Osteoblast (primary cell): ENCODE data around the gene ZFPL1. TPM values are rescaled to one million over a fixed set of nuclear protein-coding genes. Genes with fewer than 3 reads are reported as not detected.

Experiments used
- DNase-seq: peaks from one replicate; pipeline ENCODE4 v3.0.0; 2011; ENCODE audit warnings: low spot score, mixed read lengths; ENCODE audit not compliant: insufficient read length; ENCODE audit errors: missing footprints
- H2AFZ ChIP-seq: 2 replicates; pipeline ENCODE4 v1.6.0; 2011; ENCODE audit warnings: mild to moderate bottlenecking, low read length
- H3K27ac ChIP-seq: 2 replicates; pipeline ENCODE4 v1.5.1; 2011; ENCODE audit warnings: mild to moderate bottlenecking, low read depth, low read length, moderate library complexity
- H3K27me3 ChIP-seq: 2 replicates; pipeline ENCODE4 v1.6.0; 2012; ENCODE audit warnings: mild to moderate bottlenecking, control low read depth, inconsistent platforms, low read length, moderate library complexity; ENCODE audit not compliant: insufficient read depth
- H3K36me3 ChIP-seq: 2 replicates; pipeline ENCODE4 v1.5.1; 2011; ENCODE audit warnings: mild to moderate bottlenecking, low read length, control low read depth, moderate library complexity; ENCODE audit not compliant: insufficient read depth
- H3K4me1 ChIP-seq: 2 replicates; pipeline ENCODE4 v1.5.1; 2011; ENCODE audit warnings: mild to moderate bottlenecking, low read length, control low read depth, moderate library complexity; ENCODE audit not compliant: insufficient read depth
- H3K4me2 ChIP-seq: 2 replicates; pipeline ENCODE4 v1.6.0; 2011; ENCODE audit warnings: mild to moderate bottlenecking, low read length; ENCODE audit not compliant: insufficient read depth
- H3K4me3 ChIP-seq: fragments of 200-600 bp; sonication (generic); 3 replicates; pipeline ENCODE4 v1.5.1; 2012; ENCODE audit warnings: mild to moderate bottlenecking, low read length, inconsistent platforms; ENCODE audit not compliant: insufficient read depth
- H3K79me2 ChIP-seq: 2 replicates; pipeline ENCODE4 v1.6.0; 2012; ENCODE audit warnings: mild to moderate bottlenecking, low read length, control low read depth, inconsistent platforms; ENCODE audit not compliant: insufficient read depth
- H3K9me3 ChIP-seq: 2 replicates; pipeline ENCODE4 v1.5.1; 2011; ENCODE audit warnings: low read depth, low read length, control low read depth
- H4K20me1 ChIP-seq: 2 replicates; pipeline ENCODE4 v1.6.0; 2012; ENCODE audit warnings: mild to moderate bottlenecking, low read length, control low read depth; ENCODE audit not compliant: insufficient read depth
- total RNA-seq: library from RNA; depleted of rRNA; stranded (reverse); fragments of >200 nt; gene quantifications from 2 replicates; pipeline ENCODE4 v1.2.3, GENCODE V29; 2012
- TF ChIP-seq, protein P1 (sequence below): IDR thresholded peaks from 2 replicates; pipeline ENCODE4 v1.5.1; 2011; ENCODE audit warnings: mild to moderate bottlenecking, low read depth, low read length, moderate library complexity; ENCODE audit errors: extremely low read depth

ZFPL1 gene
- total RNA-seq, 1 donor = 39.4 TPM

- TF ChIP-seq, protein P1, sequence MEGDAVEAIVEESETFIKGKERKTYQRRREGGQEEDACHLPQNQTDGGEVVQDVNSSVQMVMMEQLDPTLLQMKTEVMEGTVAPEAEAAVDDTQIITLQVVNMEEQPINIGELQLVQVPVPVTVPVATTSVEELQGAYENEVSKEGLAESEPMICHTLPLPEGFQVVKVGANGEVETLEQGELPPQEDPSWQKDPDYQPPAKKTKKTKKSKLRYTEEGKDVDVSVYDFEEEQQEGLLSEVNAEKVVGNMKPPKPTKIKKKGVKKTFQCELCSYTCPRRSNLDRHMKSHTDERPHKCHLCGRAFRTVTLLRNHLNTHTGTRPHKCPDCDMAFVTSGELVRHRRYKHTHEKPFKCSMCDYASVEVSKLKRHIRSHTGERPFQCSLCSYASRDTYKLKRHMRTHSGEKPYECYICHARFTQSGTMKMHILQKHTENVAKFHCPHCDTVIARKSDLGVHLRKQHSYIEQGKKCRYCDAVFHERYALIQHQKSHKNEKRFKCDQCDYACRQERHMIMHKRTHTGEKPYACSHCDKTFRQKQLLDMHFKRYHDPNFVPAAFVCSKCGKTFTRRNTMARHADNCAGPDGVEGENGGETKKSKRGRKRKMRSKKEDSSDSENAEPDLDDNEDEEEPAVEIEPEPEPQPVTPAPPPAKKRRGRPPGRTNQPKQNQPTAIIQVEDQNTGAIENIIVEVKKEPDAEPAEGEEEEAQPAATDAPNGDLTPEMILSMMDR = no peak
- Histone ChIP-seq H3K27me3 (no peaks in the 10 kb centered on the region), H3K4me2 (no peak overlapping the region), H3K4me3 (no peak overlapping the region), H3K27ac (no peak overlapping the region), H3K9me3 (no peaks in the 10 kb centered on the region), H3K79me2 (peaks cover 19% of the 10 kb centered on the region), H3K4me1 (peaks cover 27% of the 10 kb centered on the region), H4K20me1 (peaks cover 21% of the 10 kb centered on the region), H3K36me3 (peaks cover 26% of the 10 kb centered on the region), H2AFZ (no peak overlapping the region)
- DNase-seq = no peak
Measured at GRCh38 chr11:65114538-65115171, 30.6 kb downstream of the ZFPL1 start.

- peak; percentile 59 for DNase-seq
- H3K27ac ChIP-seq = no peak overlapping the region
- no peak overlapping the region for H2AFZ ChIP-seq
- peak overlapping the region; percentile 97 for H3K4me3 ChIP-seq
- no peak overlapping the region for H3K4me2 ChIP-seq
- H3K79me2 ChIP-seq = peaks cover 26% of the 10 kb centered on the region
- no peaks in the 10 kb centered on the region for H3K9me3 ChIP-seq
- H4K20me1 ChIP-seq = peaks cover 15% of the 10 kb centered on the region
- H3K27me3 ChIP-seq = no peaks in the 10 kb centered on the region
- H3K36me3 ChIP-seq = peaks cover 35% of the 10 kb centered on the region
- TF ChIP-seq, protein P1 = no peak
- H3K4me1 ChIP-seq = peaks cover 27% of the 10 kb centered on the region
Measured at GRCh38 chr11:65115361-65116082, 31.5 kb downstream of the ZFPL1 start.

GRCh38 chr11:65116370-65117205 lies 32.6 kb downstream of the ZFPL1 start:
- no peaks in the 10 kb centered on the region for H3K9me3 ChIP-seq
- peaks cover 7% of the 10 kb centered on the region for H4K20me1 ChIP-seq
- peak; percentile 97 for DNase-seq
- TF ChIP-seq, protein P1 = no peak
- H3K4me2 ChIP-seq = peak overlapping the region; percentile 91
- H2AFZ ChIP-seq = no peak overlapping the region
- H3K79me2 ChIP-seq = peaks cover 37% of the 10 kb centered on the region
- H3K27me3 ChIP-seq = no peaks in the 10 kb centered on the region
- peaks cover 34% of the 10 kb centered on the region for H3K4me1 ChIP-seq
- H3K4me3 ChIP-seq = peak overlapping the region; percentile 97
- H3K36me3 ChIP-seq = peaks cover 42% of the 10 kb centered on the region
- H3K27ac ChIP-seq = peak overlapping the region; percentile 93
